ENCODE results near the gene AOC2.

The AOC2 gene

GRCh38 chr17:42806249-42806648, 38.1 kb upstream of the AOC2 start:
- Histone ChIP-seq H3K27ac (ENCODE audit: low read depth, low read length, poor library complexity, severe bottlenecking) (no peak overlapping the region), H3K4me3 (ENCODE audit: low read depth, low read length, poor library complexity, severe bottlenecking) (no peak overlapping the region), H3K36me3 (ENCODE audit: insufficient read depth, low read length) (peaks cover 22% of the 10 kb centered on the region; the same call in 1 of the 2 replicates), H3K4me1 (ENCODE audit: insufficient read depth, low read length, severe bottlenecking) (no peaks in the 10 kb centered on the region), H3F3A (ENCODE audit: insufficient read depth, low read length) (no peaks in the 10 kb centered on the region), H3K79me2 (ENCODE audit: insufficient read depth, low read length) (no peaks in the 10 kb centered on the region), H3K27me3 (ENCODE audit: insufficient read depth, low read length) (no peaks in the 10 kb centered on the region), H3K4me2 (ENCODE audit: low read length) (no peak overlapping the region), H3K9me3 (ENCODE audit: low read length) (no peaks in the 10 kb centered on the region), H2AFZ (ENCODE audit: low read length) (no peak overlapping the region), H3K9ac (ENCODE audit: low read length) (no peak overlapping the region), H3K9me2 (ENCODE audit: low read depth, low read length) (no peaks in the 10 kb centered on the region), H4K20me1 (ENCODE audit: insufficient read depth, low read length) (no peaks in the 10 kb centered on the region)
- TF ChIP-seq EZH2 (IDR thresholded peaks at IDR 0.05; ENCODE audit: borderline replicate concordance, low read length) (no peak), CTCF (IDR thresholded peaks at IDR 0.05; ENCODE audit: low read length) (no peak)

- Histone ChIP-seq H3K27me3 (ENCODE audit: insufficient read depth, low read length) (no peaks in the 10 kb centered on the region), H3K4me1 (ENCODE audit: insufficient read depth, low read length, severe bottlenecking) (no peaks in the 10 kb centered on the region), H3K9me2 (ENCODE audit: low read depth, low read length) (no peaks in the 10 kb centered on the region), H3K4me2 (ENCODE audit: low read length) (no peak overlapping the region), H3K4me3 (ENCODE audit: low read depth, low read length, poor library complexity, severe bottlenecking) (no peak overlapping the region), H2AFZ (ENCODE audit: low read length) (no peak overlapping the region), H4K20me1 (ENCODE audit: insufficient read depth, low read length) (no peaks in the 10 kb centered on the region), H3K9ac (ENCODE audit: low read length) (no peak overlapping the region), H3K36me3 (ENCODE audit: insufficient read depth, low read length) (peaks cover 41% of the 10 kb centered on the region), H3K27ac (ENCODE audit: low read depth, low read length, poor library complexity, severe bottlenecking) (no peak overlapping the region), H3F3A (ENCODE audit: insufficient read depth, low read length) (no peaks in the 10 kb centered on the region), H3K79me2 (ENCODE audit: insufficient read depth, low read length) (no peaks in the 10 kb centered on the region), H3K9me3 (ENCODE audit: low read length) (no peaks in the 10 kb centered on the region)
- no peak for TF ChIP-seq EZH2 (IDR thresholded peaks at IDR 0.05; ENCODE audit: borderline replicate concordance, low read length)
- no peak for TF ChIP-seq CTCF (IDR thresholded peaks at IDR 0.05; ENCODE audit: low read length)
These were observed 35.1 kb upstream of the AOC2 start for GRCh38 chr17:42809250-42809649.

GRCh38 chr17:42814633-42815399, 29.6 kb upstream of the AOC2 start:
- Histone ChIP-seq H3K79me2 (ENCODE audit: insufficient read depth, low read length) (no peaks in the 10 kb centered on the region), H2AFZ (ENCODE audit: low read length) (no peak overlapping the region), H3K9me2 (ENCODE audit: low read depth, low read length) (no peaks in the 10 kb centered on the region), H4K20me1 (ENCODE audit: insufficient read depth, low read length) (no peaks in the 10 kb centered on the region), H3K4me1 (ENCODE audit: insufficient read depth, low read length, severe bottlenecking) (no peaks in the 10 kb centered on the region), H3K9me3 (ENCODE audit: low read length) (no peaks in the 10 kb centered on the region), H3K27me3 (ENCODE audit: insufficient read depth, low read length) (no peaks in the 10 kb centered on the region), H3K36me3 (ENCODE audit: insufficient read depth, low read length) (peaks cover 87% of the 10 kb centered on the region), H3K9ac (ENCODE audit: low read length) (no peak overlapping the region), H3K4me2 (ENCODE audit: low read length) (no peak overlapping the region), H3F3A (ENCODE audit: insufficient read depth, low read length) (no peaks in the 10 kb centered on the region), H3K27ac (ENCODE audit: low read depth, low read length, poor library complexity, severe bottlenecking) (no peak overlapping the region), H3K4me3 (ENCODE audit: low read depth, low read length, poor library complexity, severe bottlenecking) (no peak overlapping the region)
- TF ChIP-seq CTCF (IDR thresholded peaks at IDR 0.05; ENCODE audit: low read length) (no peak), EZH2 (IDR thresholded peaks at IDR 0.05; ENCODE audit: borderline replicate concordance, low read length) (no peak)

All from OCI-LY1 (cell line).